ENCODE results near the gene MT2A.

Gene MT2A

GRCh38 chr16:56636616-56637413, 28.4 kb downstream of the MT2A start:
- DNase-seq (ENCODE audit: insufficient read length, low spot score) (no peak), FAIRE-seq (no peak)

DNA sequence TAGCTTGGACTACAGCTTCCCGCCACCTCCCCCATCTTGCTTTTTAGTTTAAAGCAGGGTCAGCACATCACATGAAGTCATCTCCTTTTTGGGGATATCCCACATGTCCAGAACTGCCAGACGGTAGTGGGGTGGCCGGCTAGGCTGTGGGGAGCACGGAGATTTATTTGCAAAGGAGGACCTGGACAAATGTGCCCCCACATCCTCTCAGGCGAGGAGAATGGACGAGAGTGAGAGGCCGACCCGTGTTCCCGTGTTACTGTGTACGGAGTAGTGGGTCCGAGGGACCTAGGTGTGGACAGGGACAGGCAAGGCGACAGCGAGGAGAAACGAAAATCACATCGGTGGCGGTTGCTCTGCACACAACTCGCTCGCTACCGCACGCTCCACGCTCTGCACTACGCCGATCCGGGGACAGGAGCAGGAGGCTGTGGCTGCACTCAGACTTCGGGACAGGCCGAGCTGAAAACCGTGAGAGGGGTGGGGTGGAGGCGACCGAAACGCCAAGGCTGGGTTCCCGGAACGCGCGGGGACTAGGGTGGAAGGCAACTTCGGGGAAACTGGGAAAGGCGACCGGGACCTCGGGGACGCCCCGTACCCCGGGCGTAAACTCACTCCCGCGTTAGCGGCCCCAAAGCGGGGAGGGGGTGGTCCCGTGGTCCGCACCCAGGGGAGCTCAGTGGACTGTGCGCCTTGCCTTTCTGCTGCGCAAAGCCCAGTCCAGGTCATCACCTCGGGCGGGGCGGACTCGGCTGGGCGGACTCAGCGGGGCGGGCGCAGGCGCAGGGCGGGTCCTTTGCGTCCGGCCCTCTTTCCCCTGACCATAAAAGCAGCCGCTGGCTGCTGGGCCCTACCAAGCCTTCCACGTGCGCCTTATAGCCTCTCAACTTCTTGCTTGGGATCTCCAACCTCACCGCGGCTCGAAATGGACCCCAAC, 29.7 kb downstream of the MT2A start, which contains the start of gene MT1A:
Gene MT1A, plus strand, starts transcription at position 853 of the 937 bp plus-strand sequence. Its CDS starts 73 bp downstream, at position 926.
- DNase-seq (ENCODE audit: insufficient read length, low spot score): no peak
- FAIRE-seq: no peak

DNA sequence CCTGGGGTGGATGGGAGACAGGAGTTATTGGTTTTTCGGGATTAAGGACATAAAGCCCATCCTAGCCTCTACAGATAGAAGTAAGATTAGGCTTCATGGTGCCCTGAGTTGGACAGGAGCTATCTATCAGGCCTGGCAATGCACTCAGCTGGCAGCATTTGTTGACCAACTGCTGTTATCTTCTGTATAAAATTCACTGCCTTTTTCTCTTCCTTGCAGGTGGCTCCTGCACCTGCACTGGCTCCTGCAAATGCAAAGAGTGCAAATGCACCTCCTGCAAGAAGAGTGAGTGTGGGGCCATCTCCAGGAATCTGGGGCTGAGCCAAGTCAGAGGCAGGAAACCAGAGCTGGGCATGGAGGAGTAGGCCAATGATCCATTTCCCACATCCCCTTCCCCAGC, 30.7 kb downstream of the MT2A start:
- no peak for FAIRE-seq
- no peak for DNase-seq (ENCODE audit: insufficient read length, low spot score)

DNA sequence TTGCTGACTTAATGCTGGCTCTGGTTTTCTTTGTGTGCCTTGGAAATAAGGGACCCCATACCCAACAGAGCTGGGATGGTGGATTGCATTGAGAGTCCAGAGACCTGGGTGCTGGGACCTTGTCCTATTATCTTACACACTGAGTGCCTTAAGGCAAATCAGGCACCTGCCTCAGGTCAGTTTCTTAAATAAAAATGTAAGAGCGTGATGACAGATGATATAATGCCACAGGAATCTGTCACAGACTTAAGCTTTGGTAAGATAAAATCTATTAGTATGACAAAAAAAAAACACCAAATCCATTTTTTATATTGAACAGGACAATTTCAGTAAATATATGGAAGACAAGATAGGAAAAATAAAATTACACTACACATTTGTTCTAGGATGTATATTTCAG, 31.7 kb downstream of the MT2A start:
- no peak for FAIRE-seq
- DNase-seq (ENCODE audit: insufficient read length, low spot score): no peak

DNA sequence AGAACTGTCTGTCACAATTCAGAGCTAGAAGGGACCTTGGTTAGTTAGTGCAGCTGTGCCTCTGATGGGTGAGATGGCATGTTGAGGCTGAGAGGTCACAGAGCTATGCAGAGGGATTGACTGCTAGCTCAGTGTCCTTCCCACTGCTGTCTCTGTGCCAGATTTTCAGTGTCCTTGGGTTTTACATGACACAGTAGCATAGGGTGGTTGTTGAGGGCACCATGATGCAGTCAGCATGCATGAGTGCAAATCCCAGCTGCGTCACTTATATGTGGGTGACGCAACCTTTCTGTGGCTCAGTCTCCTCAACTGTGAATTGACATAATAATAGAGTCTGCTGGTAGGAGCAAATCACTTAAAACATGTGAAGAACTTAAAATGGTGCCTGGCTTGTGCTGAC, 32.8 kb downstream of the MT2A start:
- DNase-seq (ENCODE audit: insufficient read length, low spot score) (no peak), FAIRE-seq (no peak)

GRCh38 chr16:56643080-56643778, 34.8 kb downstream of the MT2A start:
- no peak for FAIRE-seq
- peak; percentile 28 for DNase-seq (ENCODE audit: insufficient read length, low spot score)

GRCh38 chr16:56643833-56644232, 35.4 kb downstream of the MT2A start:
- DNase-seq (ENCODE audit: insufficient read length, low spot score) (no peak), FAIRE-seq (no peak)

DNA sequence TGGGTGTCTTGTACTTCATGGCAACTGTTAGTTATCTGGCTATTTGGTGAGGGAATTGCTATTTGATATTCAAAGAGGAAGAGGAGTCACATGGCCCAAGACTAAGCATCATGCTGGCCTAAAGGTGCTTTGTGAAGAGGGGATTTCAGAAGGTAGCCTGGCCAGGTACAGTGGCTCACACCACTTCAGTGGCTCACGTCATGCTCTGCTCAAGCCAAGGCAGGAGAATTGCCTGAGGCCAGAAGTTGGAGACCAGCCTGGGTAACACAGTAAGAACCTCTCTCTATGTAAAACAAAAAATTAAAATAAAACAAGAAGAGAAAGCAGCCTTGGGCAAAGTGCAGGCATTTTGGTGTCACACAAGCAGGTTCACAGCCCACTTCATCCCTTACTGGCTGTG, 36.9 kb downstream of the MT2A start:
- DNase-seq (ENCODE audit: insufficient read length, low spot score): no peak
- FAIRE-seq: no peak

DNA sequence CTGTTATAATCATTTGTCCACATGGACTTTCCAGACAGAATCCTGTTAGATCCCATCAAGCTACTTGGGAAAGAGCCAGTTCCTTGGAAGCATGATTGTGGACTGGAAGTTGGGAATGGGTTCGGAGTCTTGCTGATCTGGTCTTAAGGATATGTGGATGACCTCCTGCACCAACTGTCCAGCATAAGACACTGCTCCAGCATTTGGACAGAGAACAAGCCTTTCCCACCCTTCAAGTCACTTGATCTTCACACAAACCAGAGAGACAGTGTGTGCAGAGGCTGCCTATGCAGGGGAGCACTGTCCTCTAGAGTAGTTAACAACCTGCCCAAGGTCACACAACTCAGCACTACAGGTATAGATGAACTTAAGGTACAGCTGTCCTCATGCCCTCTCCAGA, 37.5 kb downstream of the MT2A start:
- DNase-seq (ENCODE audit: insufficient read length, low spot score): no peak

DNA sequence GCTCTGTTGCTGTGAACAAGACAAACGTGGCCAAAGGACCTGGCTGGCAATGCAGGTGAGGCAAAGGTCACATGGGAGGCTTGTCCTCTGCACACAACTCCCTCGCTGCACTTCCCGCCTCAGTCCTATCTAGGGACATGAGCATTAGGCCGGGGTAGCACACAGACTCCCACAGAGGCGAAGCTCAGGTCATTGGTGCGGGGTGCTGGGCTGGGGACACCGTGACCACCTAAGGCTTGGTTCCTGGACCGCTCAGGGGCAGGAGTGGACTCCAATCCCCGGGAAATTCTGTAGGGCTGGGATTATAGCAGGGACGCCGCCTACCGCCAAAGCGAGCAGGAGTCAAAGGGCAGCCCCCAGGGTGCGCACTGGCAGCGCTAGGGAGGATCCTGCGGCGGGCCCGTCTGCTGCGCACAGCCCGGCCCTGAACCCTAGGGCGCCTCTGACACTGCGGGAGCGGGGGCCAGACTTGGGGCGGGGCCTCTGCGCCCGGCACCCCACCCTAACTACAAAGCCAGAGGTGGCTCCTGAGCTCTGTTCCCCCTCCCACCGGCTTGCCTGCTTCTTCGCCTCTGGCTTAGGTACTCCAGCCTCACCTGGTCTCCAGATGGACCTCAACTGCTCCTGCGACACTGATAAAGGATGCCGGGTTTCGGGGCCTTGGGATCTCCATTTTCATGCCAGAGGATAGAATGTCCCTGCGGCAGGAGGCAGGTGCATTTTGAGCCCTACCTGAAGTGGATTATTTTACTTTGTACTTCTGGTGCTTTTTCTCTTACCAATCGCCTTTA, 39.5 kb downstream of the MT2A start:
- DNase-seq (ENCODE audit: insufficient read length, low spot score): no peak
- no peak for FAIRE-seq

More for the DNA sequence above, 37.5 kb downstream of the MT2A start:
- FAIRE-seq: no peak

DNA sequence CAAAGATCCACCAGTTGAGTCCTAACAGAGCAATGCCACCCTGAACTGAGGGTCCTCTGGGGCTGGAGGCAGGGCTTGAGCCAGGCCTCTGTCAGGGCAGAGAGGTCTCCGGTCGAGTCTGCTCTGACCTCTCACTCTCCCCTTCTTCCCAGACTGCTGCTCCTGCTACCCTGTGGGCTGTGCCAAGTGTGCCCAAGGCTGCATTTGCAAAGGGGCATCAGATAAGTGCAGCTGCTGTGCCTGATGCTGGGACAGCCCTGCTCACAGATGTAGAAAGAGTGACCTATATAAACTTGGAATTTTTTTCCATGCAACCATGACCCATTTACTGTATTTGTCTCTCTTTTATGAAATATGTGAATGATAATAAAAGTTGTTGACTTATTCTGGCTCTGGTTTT, 40.9 kb downstream of the MT2A start:
- FAIRE-seq: no peak

GRCh38 chr16:56649820-56650219, 41.4 kb downstream of the MT2A start:
- DNase-seq (ENCODE audit: insufficient read length, low spot score) (no peak), FAIRE-seq (no peak)

More for the DNA sequence above, 40.9 kb downstream of the MT2A start:
- no peak for DNase-seq (ENCODE audit: insufficient read length, low spot score)

DNA sequence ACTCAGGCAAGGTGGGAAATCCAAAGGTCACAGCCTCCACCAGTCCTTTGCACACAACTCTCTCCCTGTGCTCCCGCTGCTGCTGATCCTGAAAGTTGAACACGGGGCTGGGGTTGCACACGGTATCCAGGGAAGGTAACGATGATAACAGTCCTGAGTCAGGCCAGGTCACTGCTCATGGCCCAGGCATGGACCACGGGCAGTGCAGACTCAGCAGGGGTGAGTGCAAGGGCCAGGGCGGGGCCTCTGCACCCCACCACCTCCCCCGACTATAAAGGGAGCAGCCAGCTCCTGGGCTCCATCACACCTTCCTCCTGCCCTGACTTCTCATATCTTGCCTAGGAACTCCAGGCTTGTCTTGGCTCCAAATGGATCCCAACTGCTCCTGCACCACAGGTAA, 43.2 kb downstream of the MT2A start, which contains the start of gene MT1B:
Gene MT1B, plus strand, starts transcription at position 301 of the 400 bp plus-strand sequence. Its CDS starts 68 bp downstream, at position 369.
- no peak for FAIRE-seq

GRCh38 chr16:56652600-56652999, 44.2 kb downstream of the MT2A start:
- FAIRE-seq (no peak), DNase-seq (ENCODE audit: insufficient read length, low spot score) (no peak)

More for the DNA sequence above, 43.2 kb downstream of the MT2A start, which contains the start of gene MT1B:
- DNase-seq (ENCODE audit: insufficient read length, low spot score): no peak

DNA sequence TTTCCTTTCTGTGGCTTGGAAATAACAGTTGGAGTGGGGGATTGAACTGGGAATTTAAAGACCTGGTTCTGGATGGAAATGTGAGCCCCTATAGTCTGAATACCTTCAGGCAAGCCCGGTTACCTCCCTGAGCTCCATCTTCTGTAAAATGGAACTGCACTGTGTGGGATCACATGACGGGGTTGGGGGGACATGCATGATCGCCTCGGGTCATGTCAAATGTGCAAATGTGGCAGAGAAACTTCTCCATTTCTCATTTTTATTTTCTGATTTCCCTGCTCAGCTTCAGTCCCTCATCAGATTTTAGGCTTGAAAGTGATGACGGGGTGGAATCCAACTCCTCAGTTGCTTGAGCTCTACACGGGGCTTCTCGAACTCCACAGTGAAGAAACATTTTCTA, 44.8 kb downstream of the MT2A start:
- no peak for FAIRE-seq
- no peak for DNase-seq (ENCODE audit: insufficient read length, low spot score)

DNA sequence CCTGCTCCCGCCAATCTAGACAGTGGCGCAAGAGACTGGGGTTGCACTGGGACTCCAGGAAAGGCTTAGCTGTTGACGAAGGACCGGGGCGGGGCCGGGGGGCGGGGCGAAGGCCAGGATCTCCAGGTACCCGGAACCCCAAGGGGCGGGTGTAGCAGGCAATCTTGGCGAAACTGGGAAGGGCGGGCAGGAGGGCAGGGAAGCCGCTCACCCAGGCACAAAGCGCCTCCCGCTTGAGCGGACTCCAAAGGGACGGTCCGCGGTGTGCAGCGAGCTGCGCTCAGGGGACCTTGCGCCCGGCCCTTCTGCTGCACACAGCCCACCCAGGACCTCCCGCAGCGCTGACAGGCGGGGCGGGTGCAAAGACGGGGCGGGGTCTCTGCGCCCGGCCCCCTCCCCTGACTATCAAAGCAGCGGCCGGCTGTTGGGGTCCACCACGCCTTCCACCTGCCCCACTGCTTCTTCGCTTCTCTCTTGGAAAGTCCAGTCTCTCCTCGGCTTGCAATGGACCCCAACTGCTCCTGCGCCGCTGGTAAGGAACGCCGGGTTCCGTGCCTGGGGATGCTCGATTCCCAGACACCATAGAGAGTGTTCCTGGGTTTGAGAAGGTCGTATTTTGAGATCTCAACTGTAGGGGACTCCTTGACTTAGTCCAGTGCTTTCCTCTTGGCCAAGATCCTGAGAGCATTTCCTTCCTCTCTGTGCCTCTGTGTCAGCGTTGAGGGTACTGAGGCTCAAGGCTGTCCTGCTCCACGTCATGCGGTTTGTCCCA, 49.4 kb downstream of the MT2A start, which contains the start of gene MT1F:
Gene MT1F, plus strand, starts transcription at position 405 of the 772 bp plus-strand sequence. Its CDS starts 100 bp downstream, at position 505.
- FAIRE-seq: peak; percentile 42
- DNase-seq (ENCODE audit: insufficient read length, low spot score): peak; percentile 40

DNA sequence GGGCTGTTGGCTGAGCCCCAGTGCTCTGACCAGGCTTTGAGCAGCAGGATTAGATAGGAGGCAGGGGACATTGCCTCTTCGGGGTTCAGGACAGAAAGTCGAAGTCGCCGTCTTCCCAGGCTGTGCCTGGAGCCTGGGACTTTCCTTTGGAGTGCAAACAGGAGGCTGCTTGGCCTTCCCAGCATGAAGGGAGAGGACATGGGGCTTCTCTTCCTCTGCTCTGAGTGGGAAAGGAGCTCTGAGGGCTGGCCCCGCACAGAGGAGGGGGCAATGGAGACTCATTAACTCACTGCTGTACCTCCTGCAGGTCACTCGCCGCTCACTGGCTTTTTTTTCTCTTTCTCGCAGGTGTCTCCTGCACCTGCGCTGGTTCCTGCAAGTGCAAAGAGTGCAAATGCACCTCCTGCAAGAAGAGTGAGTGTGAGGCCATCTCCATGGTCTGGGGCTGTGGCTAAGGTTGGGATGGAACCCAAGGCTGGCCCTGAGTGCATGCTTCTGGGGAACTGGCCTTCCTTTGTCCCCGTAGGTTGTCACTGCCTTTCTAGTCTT, 50.0 kb downstream of the MT2A start:
- FAIRE-seq: no peak
- no peak for DNase-seq (ENCODE audit: insufficient read length, low spot score)

Data from GM19239 (cell line).